GM19035 (cell line): ENCODE results near the gene DPCD.
"Not testable (repeated sequence)": the region's sequence is repeated elsewhere in the genome, so short reads cannot be mapped to it uniquely, and the experiment has no call there.

Source experiments
- ATAC-seq: cut with Tn5 transposase; IDR thresholded peaks from one replicate; pipeline ENCODE4 v1.9.1; 2021; ENCODE audit not compliant: unreplicated experiment

Gene DPCD

DNA sequence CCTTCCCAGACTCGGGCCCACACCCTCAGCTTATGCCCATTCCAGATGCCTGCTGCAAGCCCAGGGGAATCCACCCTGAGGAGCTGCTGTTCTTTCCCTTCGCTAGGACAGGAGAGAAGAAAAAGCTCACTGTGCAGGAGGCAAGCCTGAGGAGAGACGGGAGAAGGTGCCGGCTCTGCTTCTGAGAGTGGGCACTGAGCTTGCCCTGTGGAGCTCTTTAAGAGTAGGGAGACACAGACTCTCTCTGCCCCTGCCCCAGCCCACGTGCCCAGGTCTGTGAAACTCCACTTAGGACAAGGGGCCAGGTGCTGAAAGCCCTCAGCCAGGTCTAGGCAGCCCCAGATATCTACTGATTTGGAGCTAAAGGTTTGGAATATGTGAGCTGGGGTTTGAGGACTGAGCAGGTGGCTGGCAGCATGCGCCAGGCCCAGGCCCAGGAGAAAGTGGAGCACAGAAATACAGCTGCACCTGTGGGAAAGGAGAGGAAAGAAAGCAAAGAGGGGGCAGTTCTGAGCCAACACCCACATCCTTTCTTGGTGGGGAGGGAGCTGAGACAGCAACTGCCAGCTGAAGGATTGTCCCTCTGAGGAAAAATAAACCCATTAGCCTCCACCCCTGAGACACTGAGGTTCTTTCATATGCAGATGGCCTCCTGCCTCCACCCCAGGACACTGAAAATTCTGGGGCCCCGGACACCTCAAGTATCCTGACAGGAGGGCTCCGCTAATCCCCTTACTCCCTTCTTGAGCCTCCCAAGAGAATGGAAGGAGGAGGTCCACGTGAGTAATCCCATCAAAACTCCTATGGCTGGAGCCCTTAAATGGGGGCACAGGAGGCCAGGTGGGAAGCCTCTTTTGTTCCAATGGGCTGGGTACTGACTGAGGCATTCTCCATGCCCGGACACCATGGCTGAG, 7.4 kb upstream of the DPCD start:
- ATAC-seq = no peak

DNA sequence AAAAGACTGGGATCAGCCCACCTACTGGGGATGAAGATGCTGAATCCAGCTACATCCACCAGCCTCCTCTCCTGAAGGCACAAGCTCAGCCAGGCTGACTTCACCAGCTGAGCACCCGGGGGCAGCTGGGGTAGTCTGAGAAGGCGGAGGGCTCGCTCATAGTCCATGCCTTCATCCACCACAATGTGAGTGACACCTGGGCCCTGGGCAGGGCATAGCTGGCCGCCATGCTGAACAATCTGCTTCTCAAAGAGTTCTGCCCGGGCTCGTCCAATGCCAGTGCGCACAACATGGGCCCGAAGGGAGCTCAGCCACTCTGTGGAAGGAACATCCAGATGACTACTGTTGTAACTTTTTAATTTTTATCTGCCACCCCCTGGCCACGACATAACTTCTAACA, 2.3 kb upstream of the DPCD start:
- ATAC-seq = no peak

DNA sequence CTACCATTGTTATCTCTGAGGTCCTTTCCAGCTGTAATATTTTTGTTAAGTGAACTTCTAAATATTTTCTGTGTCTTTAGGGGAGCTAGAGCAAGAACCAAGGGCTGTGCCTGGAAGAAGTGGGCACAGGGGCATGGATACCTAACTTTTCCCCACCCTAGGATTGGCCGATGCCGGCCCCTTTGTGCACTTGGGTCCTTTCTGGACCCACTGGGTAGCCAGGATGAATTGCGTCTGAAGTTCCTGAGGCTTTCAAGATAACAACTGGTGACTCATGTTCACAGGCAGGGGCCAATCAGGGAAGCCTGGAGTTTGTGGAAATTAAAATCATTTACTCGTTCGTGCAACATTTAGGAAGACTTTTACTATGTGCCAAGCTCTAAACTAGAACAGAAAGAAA, 758 bp downstream of the DPCD start:
- ATAC-seq = no peak

DNA sequence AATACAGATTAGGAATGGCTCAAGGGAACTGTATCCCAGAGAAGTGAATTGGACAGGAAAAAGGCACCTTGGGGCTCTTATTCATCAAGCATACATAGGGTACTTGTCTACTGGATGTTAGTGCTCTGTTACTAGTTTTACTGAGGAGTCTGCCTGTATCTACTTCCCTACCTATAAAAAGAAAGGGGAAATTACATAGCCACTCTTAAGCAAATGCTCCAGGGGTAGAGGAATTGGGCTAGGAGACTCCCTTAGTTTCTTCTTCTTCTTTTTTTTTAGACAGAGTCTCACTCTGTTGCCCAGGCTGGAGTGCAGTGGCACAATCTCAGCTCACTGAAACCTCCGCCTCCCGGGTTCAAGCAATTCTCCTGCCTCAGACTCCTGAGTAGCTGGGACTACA, 5.2 kb downstream of the DPCD start:
- not testable (repeated sequence) for ATAC-seq

DNA sequence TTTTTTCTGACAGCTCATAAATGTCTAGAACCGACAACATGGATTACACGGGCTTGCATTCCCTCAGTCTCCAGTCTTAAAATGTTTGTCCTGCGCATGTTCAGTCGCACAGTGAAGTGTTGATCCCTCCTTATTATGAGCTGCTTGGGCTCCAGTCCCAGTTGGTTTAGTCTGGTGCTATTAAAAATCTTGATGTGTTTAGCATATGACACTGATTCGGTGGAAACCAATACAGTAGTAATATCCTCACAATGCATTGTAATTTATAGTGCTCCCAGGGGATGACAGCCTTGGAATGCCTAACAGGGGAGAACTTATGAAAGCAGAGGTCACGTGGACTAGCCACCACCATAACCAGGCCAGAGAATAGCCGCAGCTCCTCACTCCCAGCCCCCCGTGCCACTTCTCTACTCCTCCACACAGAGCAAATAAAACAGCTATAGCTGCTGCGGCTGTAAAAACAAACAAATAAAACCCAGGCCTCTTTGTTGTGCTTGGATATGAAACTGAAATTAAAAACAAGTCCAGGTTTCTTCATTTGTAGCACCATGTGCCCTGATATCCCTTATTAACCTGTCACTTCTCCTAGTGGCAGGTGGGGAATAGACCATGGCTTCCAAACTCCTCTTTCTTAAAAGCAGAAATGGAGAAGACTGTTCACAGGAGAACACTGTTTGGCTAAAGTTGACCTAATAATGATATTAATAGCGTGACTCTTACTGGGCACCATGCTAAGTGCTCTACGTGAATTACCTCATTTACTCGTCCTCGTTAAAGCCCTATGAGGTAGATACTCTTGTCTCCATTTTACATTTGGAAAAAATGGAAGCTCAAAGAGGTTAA, 7.7 kb downstream of the DPCD start:
- ATAC-seq = no peak

DNA sequence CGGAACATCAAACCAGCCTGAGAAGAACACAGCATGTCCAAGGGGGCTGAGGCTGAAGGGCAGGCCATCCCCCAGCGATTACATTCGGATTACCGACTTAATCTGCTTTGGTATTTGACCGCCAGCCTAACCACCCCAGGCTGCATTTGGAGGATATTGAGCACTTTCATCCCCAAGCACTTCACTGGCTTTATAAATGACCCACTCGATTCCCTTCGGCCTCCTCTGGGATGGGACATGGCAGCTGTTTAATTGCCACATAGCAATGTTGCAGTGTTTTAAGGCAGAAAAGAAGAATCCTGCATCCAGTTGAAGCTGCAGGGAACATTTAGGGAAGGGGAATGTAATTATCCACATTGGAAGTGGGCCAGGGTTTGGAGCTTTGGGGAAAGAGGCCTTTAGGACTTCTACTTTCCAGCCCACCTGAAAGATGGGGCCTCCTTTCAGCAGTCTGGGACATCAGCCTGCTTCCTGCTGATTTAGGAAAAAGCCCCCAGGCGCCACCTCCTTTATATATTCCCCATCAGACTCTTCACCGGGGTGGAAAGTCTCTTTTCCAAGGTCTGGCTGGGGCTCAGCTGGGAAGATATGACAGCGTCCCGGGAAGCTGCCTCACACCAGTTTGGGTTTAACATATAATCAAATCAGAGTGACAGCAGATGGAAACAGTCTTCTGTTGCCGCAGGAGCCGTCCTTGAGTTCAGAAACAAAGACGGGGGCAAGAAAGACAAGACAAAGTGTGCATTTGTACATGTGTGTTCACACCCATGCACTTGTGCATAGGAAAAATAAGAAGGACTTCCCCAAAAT, 9.2 kb downstream of the DPCD start:
- no peak for ATAC-seq

DNA sequence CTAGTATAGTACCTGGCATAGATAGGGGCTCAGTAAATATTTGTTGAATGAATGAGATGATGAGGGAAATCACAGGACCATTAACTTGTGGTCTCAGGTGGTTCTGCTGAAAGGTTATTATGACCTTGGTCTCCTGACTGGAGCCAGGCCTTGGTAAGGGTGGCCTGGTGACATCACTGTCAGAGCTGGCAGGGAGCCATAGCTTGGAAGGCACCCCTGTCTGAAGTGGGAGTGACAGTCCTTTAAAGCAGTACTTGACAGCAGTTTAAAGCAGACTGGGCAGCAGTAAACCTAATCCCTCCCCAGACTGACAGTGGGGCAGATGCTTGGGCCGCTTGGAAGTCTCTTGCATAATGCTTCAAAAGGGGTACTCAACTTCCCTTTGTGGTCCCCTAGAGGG, 13.4 kb downstream of the DPCD start:
- ATAC-seq = no peak

DNA sequence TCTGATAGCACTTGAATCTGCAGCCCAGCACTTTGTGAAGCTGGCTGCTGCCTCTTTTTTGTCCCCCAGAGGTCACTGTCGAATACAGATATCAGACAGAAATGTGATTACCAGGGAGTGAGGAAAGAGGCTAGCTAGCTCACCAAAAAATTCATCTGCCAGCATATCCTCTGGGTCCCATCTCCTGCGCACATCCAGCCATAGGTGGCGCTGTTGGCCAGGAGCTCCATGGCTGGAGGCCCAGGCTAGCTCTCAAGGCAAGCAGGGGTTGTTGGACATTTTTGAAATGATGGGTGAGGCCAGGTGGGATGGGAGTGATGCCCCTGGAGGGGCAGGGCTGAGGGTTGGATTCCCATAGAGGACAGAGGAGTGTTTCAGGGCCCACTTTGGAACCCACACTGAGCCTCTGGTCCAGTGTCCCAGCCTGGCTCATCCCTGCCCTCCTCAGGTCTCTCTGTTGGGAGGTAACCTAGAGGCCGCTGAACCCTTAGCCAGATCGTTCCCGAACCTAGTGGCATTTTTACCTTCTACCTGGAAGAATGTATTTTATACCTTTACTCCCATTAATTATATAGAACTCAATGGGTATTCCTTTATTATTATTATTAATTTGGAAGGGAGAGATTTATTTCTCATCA, 14.8 kb downstream of the DPCD start:
- no peak for ATAC-seq

DNA sequence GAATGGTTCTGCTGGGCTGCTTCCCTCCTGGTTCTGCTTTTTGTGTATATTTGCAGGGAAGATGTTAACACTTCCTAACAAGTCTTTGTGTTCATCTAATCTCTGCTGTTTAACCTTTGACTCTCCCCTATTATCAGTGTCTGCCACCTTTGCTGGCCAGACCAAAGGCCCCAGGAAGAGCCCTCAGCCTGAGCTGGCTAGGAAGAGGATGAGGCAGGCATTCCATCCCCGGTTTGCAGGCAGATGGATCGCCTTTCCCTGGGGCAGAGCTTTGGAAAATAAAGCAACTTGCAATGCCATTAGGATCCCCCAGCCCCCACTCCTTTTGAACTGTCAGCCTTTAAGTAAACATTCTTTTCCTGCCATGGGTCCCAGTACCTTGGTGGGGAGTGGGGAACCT, 19.0 kb downstream of the DPCD start:
- no peak for ATAC-seq

DNA sequence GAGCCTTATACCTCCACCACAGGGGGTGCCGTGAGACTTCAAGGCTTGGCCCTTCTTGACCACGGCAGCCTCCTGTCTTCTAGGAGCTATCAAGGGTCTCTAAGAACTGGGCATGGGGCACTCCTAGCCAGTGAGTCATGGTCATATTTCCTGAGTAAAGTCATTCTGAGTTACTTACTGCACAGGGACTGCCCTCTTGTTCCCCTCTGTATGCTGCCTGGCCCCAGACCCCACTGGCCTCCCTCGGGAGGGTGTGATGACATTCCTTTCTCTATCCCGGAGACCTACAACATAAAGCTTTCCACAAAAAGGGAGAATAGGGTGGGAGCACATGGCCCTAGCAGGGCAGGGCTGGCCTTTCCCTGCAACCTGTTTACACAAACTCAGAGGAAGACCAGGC, 21.4 kb downstream of the DPCD start:
- ATAC-seq = no peak

DNA sequence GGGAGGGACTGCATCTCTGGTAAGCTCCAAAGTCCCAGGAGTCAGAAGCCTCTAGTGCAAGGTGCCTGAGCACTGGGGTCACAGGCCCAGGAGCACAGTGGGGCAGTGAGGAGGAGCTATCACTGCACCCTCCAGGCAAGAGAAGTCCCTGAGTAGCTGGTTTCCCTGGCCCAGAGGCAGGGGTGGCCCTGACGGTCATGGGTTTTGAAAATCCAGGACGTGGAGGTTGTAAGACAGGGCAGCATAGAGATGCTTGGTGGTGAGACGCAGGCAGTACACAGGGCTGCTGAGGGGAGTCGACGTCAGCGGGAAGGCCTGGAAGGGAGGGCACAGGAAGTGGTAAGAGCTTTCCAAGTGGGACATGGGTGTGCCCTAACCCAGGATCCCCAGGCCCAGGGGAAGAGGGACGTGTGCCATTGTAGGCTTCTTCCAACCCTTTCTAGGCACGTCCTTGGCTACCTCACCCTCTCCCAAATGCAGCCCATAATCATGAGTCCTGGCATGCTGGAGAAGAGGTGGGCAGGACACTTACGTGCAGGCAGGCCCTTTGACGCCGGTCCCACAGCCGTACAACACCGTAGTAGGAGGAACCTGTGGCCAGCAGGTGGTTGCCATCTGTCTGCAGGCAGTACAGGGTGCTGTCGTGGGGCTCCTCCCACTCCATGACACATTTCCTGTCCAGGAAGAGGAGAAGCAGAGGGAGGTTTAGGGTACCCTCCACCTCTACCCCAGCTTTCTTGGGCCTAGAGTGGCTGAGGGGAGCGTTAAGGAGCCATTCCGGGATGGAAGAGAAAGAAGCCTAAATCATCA, 23.2 kb downstream of the DPCD start:
- no peak for ATAC-seq

DNA sequence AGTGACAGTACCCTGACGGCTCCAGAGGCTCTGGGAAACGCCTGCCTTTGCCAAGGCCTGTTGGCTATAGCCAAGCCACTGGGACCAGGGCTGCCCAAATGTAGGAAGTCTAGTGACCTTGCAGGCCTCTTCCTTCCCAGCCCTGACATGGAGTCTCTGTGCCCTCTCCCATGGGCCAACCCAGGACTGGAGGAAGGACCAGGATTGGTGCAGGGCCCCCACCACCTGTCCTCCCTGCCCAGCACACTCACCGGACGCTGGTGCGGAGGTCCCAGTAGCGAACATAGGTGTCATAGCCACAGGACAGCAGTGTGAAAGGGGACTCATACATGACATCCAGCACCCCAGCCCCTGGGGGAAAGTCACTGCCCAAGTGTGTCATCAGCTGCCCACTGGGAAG, 24.0 kb downstream of the DPCD start:
- ATAC-seq = no peak

DNA sequence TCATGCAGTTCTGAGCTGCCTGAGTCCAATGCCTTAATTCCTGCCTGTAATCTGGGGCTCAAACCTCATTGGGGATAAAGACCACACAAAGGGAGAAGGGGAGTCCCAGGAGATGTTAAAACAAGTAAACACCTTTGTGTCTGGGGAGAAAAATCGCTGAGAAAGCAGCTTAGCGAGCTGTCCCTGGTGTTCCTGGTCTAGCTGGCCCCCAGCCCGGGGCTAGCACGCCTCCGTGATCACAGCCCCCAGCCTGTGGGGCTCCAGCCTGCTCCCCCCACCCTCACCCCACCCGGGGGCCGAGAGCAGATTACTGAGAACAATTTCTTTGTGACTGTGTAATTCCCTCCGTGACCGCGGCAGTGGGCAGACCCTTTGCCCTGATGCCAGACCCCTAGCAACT, 24.8 kb downstream of the DPCD start:
- ATAC-seq = no peak

DNA sequence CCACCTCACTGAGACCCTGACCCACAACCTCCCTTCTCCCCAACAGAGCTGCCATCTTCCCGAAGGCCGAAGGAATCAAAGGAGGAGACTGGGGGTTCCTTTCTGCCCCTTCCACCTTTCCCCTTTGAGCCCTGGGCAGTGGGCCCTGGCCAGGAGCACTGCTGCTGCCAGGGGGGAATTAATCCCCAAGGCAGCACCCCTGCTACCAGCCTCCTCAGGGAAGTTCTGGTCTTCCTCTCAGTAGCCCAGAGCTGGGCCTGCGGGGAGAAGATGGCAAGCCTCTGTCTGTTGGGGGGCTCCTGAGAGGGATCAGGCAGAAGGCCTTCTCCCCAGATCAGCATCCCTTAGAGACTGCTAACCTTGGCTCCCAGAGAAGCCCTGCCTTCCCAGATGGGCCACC, 25.5 kb downstream of the DPCD start:
- ATAC-seq = no peak

DNA sequence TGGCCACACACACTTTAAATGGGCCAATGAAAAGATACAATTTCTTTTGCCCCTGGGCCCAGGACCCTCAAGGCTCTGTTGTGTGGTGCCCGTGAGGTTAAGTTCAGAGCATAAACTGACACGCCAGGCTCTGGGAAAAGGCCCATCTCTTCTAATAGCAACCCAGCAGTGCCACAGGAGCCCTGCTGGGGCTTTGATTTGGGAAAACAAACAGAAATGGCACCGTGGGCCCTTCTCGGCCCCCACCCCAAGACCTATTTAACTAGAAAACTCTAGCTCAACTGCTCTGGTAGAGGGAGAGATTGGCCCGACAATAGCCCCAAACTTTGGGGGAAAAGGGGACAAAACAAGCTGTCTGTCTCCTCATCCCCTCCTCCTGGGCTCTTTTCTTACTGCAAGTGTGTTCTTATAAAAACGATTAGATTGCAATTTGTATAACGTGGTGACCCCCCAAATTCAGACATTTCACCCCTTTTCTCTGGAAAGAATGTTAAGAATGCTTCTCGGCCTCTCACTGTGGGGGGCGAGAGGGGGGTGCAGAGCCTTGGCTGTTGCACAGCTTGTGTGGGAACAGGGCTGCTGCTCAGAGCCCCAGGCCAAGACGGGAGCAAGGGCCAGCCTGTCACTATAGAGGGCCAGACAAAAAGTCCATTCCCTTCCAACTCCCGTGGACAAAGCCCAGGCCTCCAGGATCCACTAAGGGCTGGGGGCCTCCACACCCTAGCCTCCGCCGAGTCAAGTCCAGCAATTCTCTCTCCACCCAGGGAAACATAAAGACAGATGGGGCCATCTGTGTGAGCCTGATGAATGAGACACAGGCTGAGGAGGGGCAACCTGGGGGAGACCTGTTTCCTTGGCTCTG, 26.8 kb downstream of the DPCD start:
- ATAC-seq = no peak

DNA sequence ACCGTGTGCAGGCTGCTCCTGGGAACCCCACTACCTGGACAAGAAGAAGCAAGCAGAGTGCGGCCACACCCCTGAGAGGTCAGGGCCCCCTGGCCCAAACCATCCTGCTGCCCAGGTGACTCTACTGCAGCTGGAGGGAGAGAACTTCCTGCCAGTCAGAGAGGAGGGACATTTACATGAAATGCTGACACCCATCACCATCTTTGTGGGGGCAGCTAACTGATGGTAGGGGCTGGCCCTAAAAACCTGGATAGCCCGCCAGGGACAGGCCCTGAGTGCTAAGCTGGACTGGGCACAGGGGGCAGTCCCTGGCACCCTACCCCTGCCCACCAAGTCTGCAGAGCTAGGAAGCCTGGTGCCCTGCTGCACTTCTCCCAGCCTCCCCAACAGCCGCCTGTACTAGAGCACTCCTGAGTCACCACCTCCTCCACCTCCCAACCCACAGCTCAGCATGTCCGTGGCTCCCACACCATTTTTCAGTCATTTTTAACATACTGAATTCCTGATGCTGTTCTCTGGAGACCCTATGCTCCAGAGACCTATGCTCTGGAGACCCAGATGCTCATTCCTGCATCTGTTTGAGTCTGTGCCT, 27.5 kb downstream of the DPCD start:
- no peak for ATAC-seq

DNA sequence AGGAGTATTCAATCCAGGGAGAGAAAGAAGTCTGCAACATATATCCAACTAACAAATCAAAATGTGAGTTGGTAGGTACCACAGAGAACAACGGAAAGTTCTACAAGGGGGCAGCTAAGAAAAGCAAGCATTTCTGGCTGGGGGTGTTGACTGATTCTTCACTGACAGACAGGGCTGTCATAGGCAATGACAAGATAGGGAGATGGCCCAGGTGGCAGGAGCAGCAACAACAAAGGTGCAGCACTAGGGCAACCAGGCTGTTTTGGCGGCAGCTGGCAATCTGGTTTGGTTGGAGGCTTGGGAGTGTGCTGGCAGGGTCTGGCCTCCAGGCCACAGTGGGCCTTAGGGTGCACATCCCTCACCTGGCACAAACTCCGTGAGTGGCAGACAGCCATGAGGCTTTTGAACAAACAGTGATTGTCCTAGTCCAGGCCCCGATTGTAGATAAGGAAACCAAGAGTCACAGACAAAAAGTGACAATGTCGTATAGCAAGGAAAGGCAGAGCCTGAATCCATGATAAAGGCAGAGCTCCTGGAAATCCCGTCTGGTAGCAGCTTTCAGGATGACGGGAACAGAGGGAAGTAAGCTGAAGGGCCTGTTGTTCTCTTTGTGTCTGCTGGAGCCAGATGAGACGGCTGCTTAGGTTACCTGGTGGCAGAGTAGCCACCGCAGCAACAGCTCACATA, 28.4 kb downstream of the DPCD start:
- no peak for ATAC-seq
